Measurements from ENCODE around the gene PRR19.
"Not testable (repeated sequence)": the region's sequence is repeated elsewhere in the genome, so short reads cannot be mapped to it uniquely, and the experiment has no call there.

DNA sequence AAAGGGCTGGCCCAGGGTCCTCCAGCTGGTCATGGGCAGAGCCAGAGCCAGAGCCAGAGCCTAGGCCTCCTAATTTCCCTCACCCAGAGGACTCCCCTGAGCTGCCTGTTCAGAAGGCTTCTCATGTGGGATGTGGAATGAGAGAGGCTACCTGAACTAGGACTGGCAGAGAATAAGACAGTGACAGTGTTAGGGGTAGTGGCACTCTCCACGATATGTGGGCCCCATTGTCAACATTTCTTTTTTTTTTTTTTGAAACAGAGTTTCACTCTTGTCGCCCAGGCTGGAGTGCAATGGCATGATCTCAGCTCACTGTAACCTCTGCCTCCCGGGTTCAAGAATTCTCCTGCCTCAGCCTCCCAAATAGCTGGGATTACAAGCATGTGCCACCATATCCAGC lies 29.4 kb downstream of the PRR19 start:
- TF ChIP-seq CTCF (IDR thresholded peaks at IDR 0.05); EZH2 (IDR thresholded peaks at IDR 0.05; ENCODE audit: borderline replicate concordance, insufficient read depth, low read depth, low read length, poor library complexity, severe bottlenecking): not testable (repeated sequence)

Data from B cell (primary cell).